Stimulated activated CD8-positive, alpha-beta memory T cell treated with anti-CD3 and anti-CD28 coated beads, Interleukin-4, amount 100 ng/mL, for 24 hours (primary cell): ENCODE data around the gene SNRPD3.
"Not testable (repeated sequence)": the region's sequence is repeated elsewhere in the genome, so short reads cannot be mapped to it uniquely, and the experiment has no call there.

ENCODE experiments used
- DNase-seq: peaks from one replicate; pipeline ENCODE4 v3.0.0-alpha.2; 2020; ENCODE audit warnings: low read depth

Gene SNRPD3

GRCh38 chr22:24609888-24610287, 54.1 kb downstream of the SNRPD3 start:
- not testable (repeated sequence) for DNase-seq

GRCh38 chr22:24614794-24615193, 59.0 kb downstream of the SNRPD3 start:
- DNase-seq = not testable (repeated sequence)

- DNase-seq = not testable (repeated sequence)
Observed at GRCh38 chr22:24621244-24621643, 65.4 kb downstream of the SNRPD3 start.

GRCh38 chr22:24622596-24622995, 66.8 kb downstream of the SNRPD3 start:
- not testable (repeated sequence) for DNase-seq
